Measurements from ENCODE around the gene FBXW2.

DNA sequence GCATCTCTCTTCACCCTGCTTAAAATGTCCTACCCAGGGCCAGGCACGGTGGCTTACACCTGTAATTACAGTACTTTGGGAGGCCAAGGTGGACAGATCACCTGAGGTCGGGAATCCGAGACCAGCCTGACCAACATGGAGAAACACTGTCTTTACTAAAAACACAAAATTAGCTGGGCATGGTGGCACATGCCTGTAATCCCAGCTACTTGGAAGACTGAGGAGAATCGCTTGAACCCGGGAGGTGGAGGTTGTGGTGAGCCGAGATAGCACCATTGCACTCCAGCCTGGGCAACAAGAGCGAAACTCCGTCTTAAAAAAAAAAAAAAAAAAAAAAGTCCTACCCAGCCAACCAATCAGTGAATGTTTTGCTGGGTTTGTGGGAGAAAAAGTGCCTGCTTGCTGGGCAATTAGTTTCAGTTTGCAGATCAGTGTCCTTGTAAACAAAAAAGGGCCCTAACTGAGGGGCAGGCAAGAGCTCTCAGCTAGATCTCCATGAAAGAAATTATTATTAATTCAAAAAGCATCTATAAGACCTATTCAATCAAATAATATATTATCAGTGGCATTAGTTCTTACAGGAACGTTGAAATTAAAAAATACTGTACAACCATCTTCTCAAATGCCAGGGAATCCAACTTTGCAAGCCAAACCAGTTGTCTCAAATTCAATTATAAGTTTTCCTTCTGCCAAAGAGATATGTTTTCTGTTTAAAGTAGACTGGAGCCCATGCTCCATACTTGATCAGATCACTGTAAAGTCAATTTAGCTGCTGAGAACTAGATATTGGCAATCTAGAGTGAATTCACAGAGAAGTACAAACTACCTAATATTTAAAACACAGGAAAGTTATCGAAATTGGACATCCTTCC is 82.9 kb downstream of the FBXW2 start:
- TF ChIP-seq CTCF (IDR thresholded peaks at IDR 0.05 in 8 of 11, conservative IDR thresholded peaks at IDR 0.05 in 3 of 11) (no peak), POLR2A (IDR thresholded peaks at IDR 0.05) (peak in 1 of 3 donors; percentile 26), POLR2AphosphoS5 (IDR thresholded peaks at IDR 0.05) (peak in 1 of 3 donors; percentile 31)
